CD4-positive, CD25-positive, alpha-beta regulatory T cell (primary cell): Measurements from ENCODE around the gene EPHB1. TPM values are rescaled to one million over a fixed set of nuclear protein-coding genes. Genes with fewer than 3 reads are reported as not detected.
"Not testable (repeated sequence)": the region's sequence is repeated elsewhere in the genome, so short reads cannot be mapped to it uniquely, and the experiment has no call there.

ENCODE experiments used
- ATAC-seq, 2 donors: fragments of 150-1000 bp; cut with Tn5 transposase; one replicate each; pipeline ENCODE4 v1.10.0; 2021; ENCODE audit warnings: low read depth in 2 of 2, moderate number of reproducible peaks in 2 of 2, moderate library complexity in 1 of 2
- DNase-seq, 3 donors: peaks; one replicate each; pipeline versions ENCODE4 v3.0.0 to v3.0.0-alpha.2; 2012 to 2022; ENCODE audit warnings: mixed read lengths in 1 of 3
- H3K27ac ChIP-seq: one replicate; pipeline ENCODE4 v1.7.0; 2013; ENCODE audit warnings: mild to moderate bottlenecking, low read length; ENCODE audit not compliant: insufficient read depth, poor library complexity, severe bottlenecking
- H3K27me3 ChIP-seq: one replicate; pipeline ENCODE4 v1.7.0; 2013; ENCODE audit warnings: low read length; ENCODE audit not compliant: control insufficient read depth, insufficient read depth
- H3K36me3 ChIP-seq: one replicate; pipeline ENCODE4 v1.7.0; 2013; ENCODE audit warnings: mild to moderate bottlenecking, low read length, moderate library complexity; ENCODE audit not compliant: control insufficient read depth, insufficient read depth
- H3K4me1 ChIP-seq: 2 replicates; pipeline ENCODE4 v1.7.0; 2013; ENCODE audit warnings: mild to moderate bottlenecking, low read length; ENCODE audit not compliant: insufficient read depth, control insufficient read depth, poor library complexity, severe bottlenecking
- H3K4me3 ChIP-seq: one replicate; pipeline ENCODE4 v1.7.0; 2013; ENCODE audit warnings: low read depth, mild to moderate bottlenecking, low read length, moderate library complexity
- H3K9me3 ChIP-seq, 2 experiments: 1 replicate in 1 of 2; 2 replicates in 1 of 2; pipeline ENCODE4 v1.7.0; 2013; ENCODE audit warnings: low read length in 2 of 2, mild to moderate bottlenecking in 1 of 2, moderate library complexity in 1 of 2; ENCODE audit not compliant: control insufficient read depth in 2 of 2
- H3K27ac Mint-ChIP-seq, 3 donors: one replicate each; pipeline ENCODE4 v1.8.0; 2020 to 2022; ENCODE audit warnings: mild to moderate bottlenecking in 3 of 3, mixed read lengths in 3 of 3, moderate library complexity in 2 of 3
- H3K27me3 Mint-ChIP-seq: one replicate; pipeline ENCODE4 v1.8.0; 2022; ENCODE audit warnings: mild to moderate bottlenecking, mixed read lengths
- H3K36me3 Mint-ChIP-seq: one replicate; pipeline ENCODE4 v1.8.0; 2020; ENCODE audit warnings: mixed read lengths
- H3K4me1 Mint-ChIP-seq, 4 donors: one replicate each; pipeline ENCODE4 v1.8.0; 2020 to 2022; ENCODE audit warnings: mixed read lengths in 4 of 4, mild to moderate bottlenecking in 1 of 4
- H3K4me3 Mint-ChIP-seq, 4 donors: one replicate each; pipeline ENCODE4 v1.8.0; 2020 to 2022; ENCODE audit warnings: mild to moderate bottlenecking in 4 of 4, mixed read lengths in 4 of 4, moderate library complexity in 3 of 4
- H3K9me3 Mint-ChIP-seq, 7 donors: one replicate each; pipeline ENCODE4 v1.8.0; 2020 to 2022; ENCODE audit warnings: mixed read lengths in 7 of 7, mild to moderate bottlenecking in 3 of 7, moderate library complexity in 2 of 7
- polyA plus RNA-seq, 4 donors: library from polyadenylated mRNA; unstranded; fragments of 300-500 nt; fragmentation: Illumina TruSeq; gene quantifications; one replicate each; pipeline ENCODE4 v1.2.3, GENCODE V29; 2021
- total RNA-seq: library from RNA; stranded (reverse); gene quantifications from one replicate; pipeline ENCODE4 v1.2.3, GENCODE V29; 2022

EPHB1 gene
- total and polyA plus RNA-seq, 5 donors from 2014 or later: 0.32 to 2.1 (median 0.84) TPM

DNA sequence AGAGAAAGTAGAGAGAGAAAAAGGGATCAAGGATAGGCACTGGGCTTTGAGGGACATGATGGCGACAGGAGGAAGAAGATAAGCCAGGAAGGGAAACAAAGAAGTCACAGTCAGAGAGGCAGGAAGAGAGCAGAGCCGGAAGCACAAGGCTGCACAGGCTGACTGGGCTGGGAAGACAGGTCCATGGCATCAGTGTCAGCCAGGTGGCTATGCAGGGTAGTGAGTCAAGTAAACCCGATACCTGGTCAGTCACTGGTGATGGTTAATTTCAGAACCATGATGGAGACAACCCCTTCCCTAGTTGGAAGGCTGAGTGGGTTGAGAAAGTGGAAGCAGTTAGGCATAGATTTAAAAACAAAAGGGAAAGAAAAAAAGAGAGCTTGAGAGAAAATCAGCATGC lies 203.8 kb downstream of the EPHB1 start:
- Histone ChIP-seq H3K27ac (no peak overlapping the region), H3K27me3 (no peaks in the 10 kb centered on the region), H3K4me3 (no peak overlapping the region), H3K9me3 (no peaks in the 10 kb centered on the region), H3K36me3 (no peaks in the 10 kb centered on the region), H3K4me1 (no peaks in the 10 kb centered on the region)
- Mint-ChIP-seq H3K27me3 (peaks cover 8% of the 10 kb centered on the region), H3K4me3 (no peak overlapping the region), H3K4me1 (no peaks in the 10 kb centered on the region), H3K36me3 (no peaks in the 10 kb centered on the region), H3K27ac (no peak overlapping the region), H3K9me3 (peaks cover 0 to 4% (median 0%) of the 10 kb centered on the region in 7 donors)
- no peak for ATAC-seq
- DNase-seq: no peak

GRCh38 chr3:135000465-135000864 lies 205.4 kb downstream of the EPHB1 start:
- H3K4me1 ChIP-seq: no peaks in the 10 kb centered on the region
- no peak overlapping the region for H3K4me3 ChIP-seq
- Mint-ChIP-seq H3K27me3 (peaks cover 8% of the 10 kb centered on the region), H3K4me3 (no peak overlapping the region), H3K36me3 (no peaks in the 10 kb centered on the region), H3K27ac (no peak overlapping the region), H3K4me1 (no peaks in the 10 kb centered on the region), H3K9me3 (peaks cover 0 to 2% (median 0%) of the 10 kb centered on the region in 7 donors)
- H3K9me3 ChIP-seq: no peaks in the 10 kb centered on the region
- no peaks in the 10 kb centered on the region for H3K36me3 ChIP-seq
- H3K27me3 ChIP-seq: no peaks in the 10 kb centered on the region
- H3K27ac ChIP-seq: no peak overlapping the region
- ATAC-seq (no peak), DNase-seq (no peak)

DNA sequence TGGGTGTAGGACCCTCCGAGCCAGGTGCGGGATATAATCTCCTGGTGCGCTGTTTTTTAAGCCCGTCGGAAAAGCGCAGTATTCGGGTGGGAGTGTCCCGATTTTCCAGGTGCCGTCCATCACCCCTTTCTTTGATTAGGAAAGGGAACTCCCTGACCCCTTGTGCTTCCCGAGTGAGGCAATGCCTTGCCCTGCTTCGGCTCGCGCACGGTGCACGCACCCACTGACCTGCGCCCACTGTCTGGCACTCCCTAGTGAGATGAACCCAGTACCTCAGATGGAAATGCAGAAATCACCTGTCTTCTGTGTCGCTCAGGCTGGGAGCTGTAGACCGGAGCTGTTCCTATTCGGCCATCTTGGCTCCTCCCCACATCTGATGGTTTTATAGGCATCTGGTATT lies 210.6 kb downstream of the EPHB1 start:
- not testable (repeated sequence) for H3K36me3 Mint-ChIP-seq, H3K27me3 Mint-ChIP-seq, H3K9me3 Mint-ChIP-seq, ATAC-seq, H3K4me3 ChIP-seq, H3K9me3 ChIP-seq, H3K4me1 Mint-ChIP-seq, DNase-seq, H3K4me1 ChIP-seq, H3K27ac ChIP-seq, H3K27me3 ChIP-seq, H3K27ac Mint-ChIP-seq, H3K36me3 ChIP-seq, H3K4me3 Mint-ChIP-seq

- H3K9me3 ChIP-seq: no peaks in the 10 kb centered on the region
- no peaks in the 10 kb centered on the region for H3K4me1 ChIP-seq
- Mint-ChIP-seq H3K4me3 (no peak overlapping the region), H3K27me3 (no peaks in the 10 kb centered on the region), H3K36me3 (no peaks in the 10 kb centered on the region), H3K27ac (no peak overlapping the region), H3K9me3 (peaks cover 0 to 5% (median 0%) of the 10 kb centered on the region in 7 donors), H3K4me1 (no peaks in the 10 kb centered on the region)
- no peak for ATAC-seq
- no peak overlapping the region for H3K4me3 ChIP-seq
- H3K36me3 ChIP-seq: no peaks in the 10 kb centered on the region
- no peak overlapping the region for H3K27ac ChIP-seq
- DNase-seq: no peak
- no peaks in the 10 kb centered on the region for H3K27me3 ChIP-seq
Measured at GRCh38 chr3:135007607-135008006, 212.5 kb downstream of the EPHB1 start.

DNA sequence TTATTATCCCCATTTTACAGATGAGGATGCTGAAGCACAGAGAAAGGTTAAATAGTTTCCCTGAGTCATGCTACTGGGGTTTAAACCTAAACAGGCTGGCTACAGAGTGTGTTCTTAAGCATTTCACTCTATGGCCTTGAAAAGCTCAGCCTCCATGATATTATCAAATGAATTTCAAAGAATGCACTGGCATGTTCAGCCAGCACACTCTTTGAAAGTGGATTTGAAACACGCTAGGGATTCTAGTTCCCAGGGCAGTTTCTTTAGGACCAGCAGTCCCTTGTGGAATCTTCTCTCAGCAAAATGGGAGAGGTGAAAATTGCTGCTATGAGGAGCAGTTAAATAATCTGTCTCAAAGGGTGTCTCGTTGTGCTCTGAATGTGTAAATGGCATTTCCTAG lies 213.3 kb downstream of the EPHB1 start:
- Mint-ChIP-seq H3K27ac (no peak overlapping the region), H3K4me1 (no peaks in the 10 kb centered on the region), H3K36me3 (no peaks in the 10 kb centered on the region), H3K9me3 (peaks cover 0 to 5% (median 0%) of the 10 kb centered on the region in 7 donors), H3K4me3 (no peak overlapping the region), H3K27me3 (no peaks in the 10 kb centered on the region)
- Histone ChIP-seq H3K36me3 (no peaks in the 10 kb centered on the region), H3K4me1 (no peaks in the 10 kb centered on the region), H3K27me3 (no peaks in the 10 kb centered on the region), H3K9me3 (no peaks in the 10 kb centered on the region), H3K4me3 (no peak overlapping the region), H3K27ac (no peak overlapping the region)
- DNase-seq: no peak
- no peak for ATAC-seq

DNA sequence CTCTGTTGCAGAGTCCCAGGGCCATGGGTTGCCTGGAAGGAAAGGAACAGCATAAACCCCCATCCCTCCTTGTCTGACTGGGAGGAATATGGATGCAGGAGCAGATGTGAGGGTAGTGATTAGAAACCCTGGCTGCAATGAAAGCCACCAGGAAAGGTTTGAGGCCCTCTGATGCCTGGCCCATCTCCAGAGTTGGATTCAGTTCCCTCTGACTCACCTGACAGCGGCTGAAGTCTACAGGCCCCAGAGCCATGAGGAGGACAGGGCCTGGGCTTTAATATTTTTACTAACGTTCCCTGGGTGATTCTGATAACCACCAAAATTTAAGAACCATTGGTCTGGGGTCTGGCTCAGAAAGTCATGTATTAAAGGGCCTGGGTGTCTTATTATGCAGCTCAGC lies 214.0 kb downstream of the EPHB1 start:
- Histone ChIP-seq H3K36me3 (no peaks in the 10 kb centered on the region), H3K27ac (no peak overlapping the region), H3K4me3 (no peak overlapping the region), H3K9me3 (no peaks in the 10 kb centered on the region), H3K4me1 (no peaks in the 10 kb centered on the region), H3K27me3 (no peaks in the 10 kb centered on the region)
- no peaks in the 10 kb centered on the region for H3K4me1 Mint-ChIP-seq
- H3K36me3 Mint-ChIP-seq: no peaks in the 10 kb centered on the region
- ATAC-seq (no peak), DNase-seq (no peak)
- H3K9me3 Mint-ChIP-seq: peaks cover 0 to 5% (median 0%) of the 10 kb centered on the region in 7 donors
- no peak overlapping the region for H3K4me3 Mint-ChIP-seq
- H3K27me3 Mint-ChIP-seq: no peaks in the 10 kb centered on the region
- no peak overlapping the region for H3K27ac Mint-ChIP-seq

GRCh38 chr3:135012101-135012500 lies 217.0 kb downstream of the EPHB1 start:
- Histone ChIP-seq H3K4me3 (no peak overlapping the region), H3K9me3 (no peaks in the 10 kb centered on the region), H3K27me3 (no peaks in the 10 kb centered on the region), H3K36me3 (no peaks in the 10 kb centered on the region), H3K4me1 (no peaks in the 10 kb centered on the region), H3K27ac (no peak overlapping the region)
- ATAC-seq (no peak), DNase-seq (no peak)
- no peak overlapping the region for H3K4me3 Mint-ChIP-seq
- H3K9me3 Mint-ChIP-seq: peaks cover 0 to 2% (median 0%) of the 10 kb centered on the region in 7 donors
- no peaks in the 10 kb centered on the region for H3K36me3 Mint-ChIP-seq
- H3K27me3 Mint-ChIP-seq: no peaks in the 10 kb centered on the region
- H3K27ac Mint-ChIP-seq: no peak overlapping the region
- H3K4me1 Mint-ChIP-seq: no peaks in the 10 kb centered on the region

DNA sequence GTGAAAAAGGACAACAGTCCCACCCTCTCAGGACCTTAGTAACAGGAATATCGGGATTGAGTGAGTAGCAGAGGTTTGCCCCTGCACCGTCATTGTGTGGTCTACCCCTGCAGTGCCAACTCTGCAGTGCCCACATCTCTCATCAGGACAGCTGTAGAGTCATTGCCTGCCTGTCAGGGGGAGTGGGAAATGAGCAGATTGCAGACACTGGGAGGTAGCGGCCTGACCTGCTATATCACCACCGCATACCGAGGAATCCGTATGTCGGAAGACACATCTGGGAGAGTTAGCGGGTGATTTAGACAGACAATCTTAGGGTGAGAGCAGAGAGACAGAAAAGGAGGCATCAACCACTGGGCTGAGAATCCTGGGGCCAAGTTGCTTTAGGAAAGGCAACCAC lies 218.1 kb downstream of the EPHB1 start:
- Histone ChIP-seq H3K36me3 (no peaks in the 10 kb centered on the region), H3K4me3 (no peak overlapping the region), H3K4me1 (no peaks in the 10 kb centered on the region), H3K9me3 (no peaks in the 10 kb centered on the region), H3K27ac (no peak overlapping the region), H3K27me3 (no peaks in the 10 kb centered on the region)
- Mint-ChIP-seq H3K4me1 (peaks cover 0 to under 1% (median 0%) of the 10 kb centered on the region in 4 donors), H3K9me3 (peaks cover 0 to 1% (median 0%) of the 10 kb centered on the region in 7 donors), H3K4me3 (no peak overlapping the region), H3K27ac (no peak overlapping the region), H3K36me3 (no peaks in the 10 kb centered on the region), H3K27me3 (no peaks in the 10 kb centered on the region)
- DNase-seq (no peak), ATAC-seq (no peak)
